PC-3 (cell line): ENCODE data around the gene PROKR1.

Source experiments
- EZH2 ChIP-seq: fragments of 300-600 bp; sonication (generic); IDR thresholded peaks from one replicate; pipeline ENCODE4 v1.6.1; 2017; ENCODE audit warnings: antibody characterized with exemption, mild to moderate bottlenecking, low read length; ENCODE audit not compliant: unreplicated experiment
- TF ChIP-seq, protein P1 (sequence below): fragments of 300-600 bp; sonication (generic); conservative IDR thresholded peaks from 2 replicates; pipeline ENCODE4 v1.5.1; 2017; ENCODE audit warnings: antibody characterized with exemption, low read depth, mild to moderate bottlenecking, low read length

DNA sequence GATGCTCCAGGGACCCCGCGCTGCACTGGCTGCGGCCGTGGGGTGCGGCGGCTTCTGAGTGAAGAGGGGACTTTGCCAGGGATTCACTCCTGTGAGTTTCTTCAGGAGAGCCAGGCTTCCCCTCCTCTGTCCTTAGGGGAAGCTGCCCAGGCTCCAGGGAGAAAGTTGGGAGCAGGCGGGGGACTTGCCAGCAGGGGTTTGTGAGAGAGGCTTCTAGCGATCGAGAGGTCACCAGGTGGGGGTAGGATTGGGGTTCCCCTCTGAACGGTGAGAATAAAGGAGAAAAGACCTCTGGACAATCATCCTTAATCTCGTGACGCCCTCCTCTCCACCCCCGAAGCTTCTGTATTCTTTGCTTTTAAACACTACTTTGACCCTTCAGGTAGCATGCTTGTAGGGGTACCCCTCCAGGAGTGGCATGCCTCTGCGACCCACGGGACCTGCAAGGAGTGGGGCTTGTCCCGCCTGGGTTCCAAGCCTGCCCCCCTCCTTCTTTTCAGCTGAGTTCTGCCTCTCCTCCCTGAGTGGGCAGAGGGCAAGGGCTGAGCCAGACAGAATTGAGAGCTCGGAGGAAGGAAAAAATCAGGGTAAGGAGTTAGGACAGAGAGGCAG, 601 bp downstream of the PROKR1 start:
- TF ChIP-seq, protein P1, sequence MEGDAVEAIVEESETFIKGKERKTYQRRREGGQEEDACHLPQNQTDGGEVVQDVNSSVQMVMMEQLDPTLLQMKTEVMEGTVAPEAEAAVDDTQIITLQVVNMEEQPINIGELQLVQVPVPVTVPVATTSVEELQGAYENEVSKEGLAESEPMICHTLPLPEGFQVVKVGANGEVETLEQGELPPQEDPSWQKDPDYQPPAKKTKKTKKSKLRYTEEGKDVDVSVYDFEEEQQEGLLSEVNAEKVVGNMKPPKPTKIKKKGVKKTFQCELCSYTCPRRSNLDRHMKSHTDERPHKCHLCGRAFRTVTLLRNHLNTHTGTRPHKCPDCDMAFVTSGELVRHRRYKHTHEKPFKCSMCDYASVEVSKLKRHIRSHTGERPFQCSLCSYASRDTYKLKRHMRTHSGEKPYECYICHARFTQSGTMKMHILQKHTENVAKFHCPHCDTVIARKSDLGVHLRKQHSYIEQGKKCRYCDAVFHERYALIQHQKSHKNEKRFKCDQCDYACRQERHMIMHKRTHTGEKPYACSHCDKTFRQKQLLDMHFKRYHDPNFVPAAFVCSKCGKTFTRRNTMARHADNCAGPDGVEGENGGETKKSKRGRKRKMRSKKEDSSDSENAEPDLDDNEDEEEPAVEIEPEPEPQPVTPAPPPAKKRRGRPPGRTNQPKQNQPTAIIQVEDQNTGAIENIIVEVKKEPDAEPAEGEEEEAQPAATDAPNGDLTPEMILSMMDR, result no peak
- TF ChIP-seq EZH2, result no peak
